ENCODE measurements around the gene NAPSA. TPM values are rescaled to one million over a fixed set of nuclear protein-coding genes. Genes with fewer than 3 reads are reported as not detected.
A peak's percentile ranks its signal among the peaks of the same experiment; 100 is the strongest.

NAPSA gene
- total and polyA plus RNA-seq, 10 of the 15 experiments (the other 5 are each of a cell fraction or from before 2014, with no cell fraction given), result 6.7 to 45.4 (median 17.1) TPM

GRCh38 chr19:50368649-50369570 is 3.5 kb upstream of the NAPSA start (continued):
- TF ChIP-seq, protein P1, sequence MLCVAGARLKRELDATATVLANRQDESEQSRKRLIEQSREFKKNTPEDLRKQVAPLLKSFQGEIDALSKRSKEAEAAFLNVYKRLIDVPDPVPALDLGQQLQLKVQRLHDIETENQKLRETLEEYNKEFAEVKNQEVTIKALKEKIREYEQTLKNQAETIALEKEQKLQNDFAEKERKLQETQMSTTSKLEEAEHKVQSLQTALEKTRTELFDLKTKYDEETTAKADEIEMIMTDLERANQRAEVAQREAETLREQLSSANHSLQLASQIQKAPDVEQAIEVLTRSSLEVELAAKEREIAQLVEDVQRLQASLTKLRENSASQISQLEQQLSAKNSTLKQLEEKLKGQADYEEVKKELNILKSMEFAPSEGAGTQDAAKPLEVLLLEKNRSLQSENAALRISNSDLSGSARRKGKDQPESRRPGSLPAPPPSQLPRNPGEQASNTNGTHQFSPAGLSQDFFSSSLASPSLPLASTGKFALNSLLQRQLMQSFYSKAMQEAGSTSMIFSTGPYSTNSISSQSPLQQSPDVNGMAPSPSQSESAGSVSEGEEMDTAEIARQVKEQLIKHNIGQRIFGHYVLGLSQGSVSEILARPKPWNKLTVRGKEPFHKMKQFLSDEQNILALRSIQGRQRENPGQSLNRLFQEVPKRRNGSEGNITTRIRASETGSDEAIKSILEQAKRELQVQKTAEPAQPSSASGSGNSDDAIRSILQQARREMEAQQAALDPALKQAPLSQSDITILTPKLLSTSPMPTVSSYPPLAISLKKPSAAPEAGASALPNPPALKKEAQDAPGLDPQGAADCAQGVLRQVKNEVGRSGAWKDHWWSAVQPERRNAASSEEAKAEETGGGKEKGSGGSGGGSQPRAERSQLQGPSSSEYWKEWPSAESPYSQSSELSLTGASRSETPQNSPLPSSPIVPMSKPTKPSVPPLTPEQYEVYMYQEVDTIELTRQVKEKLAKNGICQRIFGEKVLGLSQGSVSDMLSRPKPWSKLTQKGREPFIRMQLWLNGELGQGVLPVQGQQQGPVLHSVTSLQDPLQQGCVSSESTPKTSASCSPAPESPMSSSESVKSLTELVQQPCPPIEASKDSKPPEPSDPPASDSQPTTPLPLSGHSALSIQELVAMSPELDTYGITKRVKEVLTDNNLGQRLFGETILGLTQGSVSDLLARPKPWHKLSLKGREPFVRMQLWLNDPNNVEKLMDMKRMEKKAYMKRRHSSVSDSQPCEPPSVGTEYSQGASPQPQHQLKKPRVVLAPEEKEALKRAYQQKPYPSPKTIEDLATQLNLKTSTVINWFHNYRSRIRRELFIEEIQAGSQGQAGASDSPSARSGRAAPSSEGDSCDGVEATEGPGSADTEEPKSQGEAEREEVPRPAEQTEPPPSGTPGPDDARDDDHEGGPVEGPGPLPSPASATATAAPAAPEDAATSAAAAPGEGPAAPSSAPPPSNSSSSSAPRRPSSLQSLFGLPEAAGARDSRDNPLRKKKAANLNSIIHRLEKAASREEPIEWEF (IDR thresholded peaks at IDR 0.05; ENCODE audit: insufficient replicate concordance, low read depth, low read length), result no peak
- TF ChIP-seq NBN (IDR thresholded peaks at IDR 0.05), result peak; percentile 80; the same call in 1 of the 2 replicates
- no peak for TF ChIP-seq TCF7 (IDR thresholded peaks at IDR 0.05; ENCODE audit: borderline replicate concordance)
- TF ChIP-seq NR2C1 (IDR thresholded peaks at IDR 0.05), result no peak
- peak; percentile 95 for TF ChIP-seq ZNF384 (IDR thresholded peaks at IDR 0.05; ENCODE audit: borderline replicate concordance, low read depth, low read length)
- no peak for TF ChIP-seq CBX3 (IDR thresholded peaks at IDR 0.05; ENCODE audit: borderline replicate concordance, low read depth)
- no peak for TF ChIP-seq STAT1 (conservative IDR thresholded peaks at IDR 0.05)
- TF ChIP-seq JUNB (IDR thresholded peaks at IDR 0.05), result no peak
- TF ChIP-seq POU2F2 (IDR thresholded peaks at IDR 0.05; ENCODE audit: borderline replicate concordance, low read depth, low read length), result 0 out of 3 replicates have a peak, but pooled peaks have one; percentile 9
- TF ChIP-seq, protein P2, sequence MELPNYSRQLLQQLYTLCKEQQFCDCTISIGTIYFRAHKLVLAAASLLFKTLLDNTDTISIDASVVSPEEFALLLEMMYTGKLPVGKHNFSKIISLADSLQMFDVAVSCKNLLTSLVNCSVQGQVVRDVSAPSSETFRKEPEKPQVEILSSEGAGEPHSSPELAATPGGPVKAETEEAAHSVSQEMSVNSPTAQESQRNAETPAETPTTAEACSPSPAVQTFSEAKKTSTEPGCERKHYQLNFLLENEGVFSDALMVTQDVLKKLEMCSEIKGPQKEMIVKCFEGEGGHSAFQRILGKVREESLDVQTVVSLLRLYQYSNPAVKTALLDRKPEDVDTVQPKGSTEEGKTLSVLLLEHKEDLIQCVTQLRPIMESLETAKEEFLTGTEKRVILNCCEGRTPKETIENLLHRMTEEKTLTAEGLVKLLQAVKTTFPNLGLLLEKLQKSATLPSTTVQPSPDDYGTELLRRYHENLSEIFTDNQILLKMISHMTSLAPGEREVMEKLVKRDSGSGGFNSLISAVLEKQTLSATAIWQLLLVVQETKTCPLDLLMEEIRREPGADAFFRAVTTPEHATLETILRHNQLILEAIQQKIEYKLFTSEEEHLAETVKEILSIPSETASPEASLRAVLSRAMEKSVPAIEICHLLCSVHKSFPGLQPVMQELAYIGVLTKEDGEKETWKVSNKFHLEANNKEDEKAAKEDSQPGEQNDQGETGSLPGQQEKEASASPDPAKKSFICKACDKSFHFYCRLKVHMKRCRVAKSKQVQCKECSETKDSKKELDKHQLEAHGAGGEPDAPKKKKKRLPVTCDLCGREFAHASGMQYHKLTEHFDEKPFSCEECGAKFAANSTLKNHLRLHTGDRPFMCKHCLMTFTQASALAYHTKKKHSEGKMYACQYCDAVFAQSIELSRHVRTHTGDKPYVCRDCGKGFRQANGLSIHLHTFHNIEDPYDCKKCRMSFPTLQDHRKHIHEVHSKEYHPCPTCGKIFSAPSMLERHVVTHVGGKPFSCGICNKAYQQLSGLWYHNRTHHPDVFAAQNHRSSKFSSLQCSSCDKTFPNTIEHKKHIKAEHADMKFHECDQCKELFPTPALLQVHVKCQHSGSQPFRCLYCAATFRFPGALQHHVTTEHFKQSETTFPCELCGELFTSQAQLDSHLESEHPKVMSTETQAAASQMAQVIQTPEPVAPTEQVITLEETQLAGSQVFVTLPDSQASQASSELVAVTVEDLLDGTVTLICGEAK (IDR thresholded peaks at IDR 0.05; ENCODE audit: borderline replicate concordance), result peak; percentile 32; the same call in 1 of the 2 replicates
- TF ChIP-seq E2F4 (IDR thresholded peaks at IDR 0.05; ENCODE audit: low read depth, low read length), result no peak

All from GM12878 (cell line).